NCI-H2196 (cell line): ENCODE data around the gene HYPK.
"Not testable (repeated sequence)": the region's sequence is repeated elsewhere in the genome, so short reads cannot be mapped to it uniquely, and the experiment has no call there.

ENCODE experiments used
- DNase-seq: peaks from one replicate; lab custom pipeline; 2025; ENCODE audit not compliant: unreplicated experiment; lab: John Stamatoyannopoulos, UW

Gene HYPK

DNA sequence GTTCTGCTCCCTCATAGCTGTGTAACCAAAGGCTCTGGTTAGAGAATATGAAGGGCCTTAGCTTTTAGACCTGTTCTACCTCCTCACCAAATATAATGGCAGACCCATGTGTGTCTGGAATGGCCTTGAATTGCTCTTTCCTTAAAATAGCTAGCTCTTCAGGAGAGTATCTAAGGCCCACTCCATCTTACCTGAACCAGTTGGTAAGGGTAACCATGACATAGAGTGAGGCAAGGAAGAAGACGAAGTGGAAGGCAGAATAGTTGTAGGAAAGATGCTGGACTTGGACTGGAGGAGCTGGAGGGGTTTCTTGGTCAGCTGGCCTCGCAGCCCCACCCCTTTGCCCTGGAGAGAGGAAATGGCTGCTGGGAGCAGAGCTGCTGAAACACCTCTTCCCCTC is 5.2 kb upstream of the HYPK start:
- DNase-seq: no peak

GRCh38 chr15:43795997-43796396 is 4.4 kb upstream of the HYPK start:
- DNase-seq: no peak

DNA sequence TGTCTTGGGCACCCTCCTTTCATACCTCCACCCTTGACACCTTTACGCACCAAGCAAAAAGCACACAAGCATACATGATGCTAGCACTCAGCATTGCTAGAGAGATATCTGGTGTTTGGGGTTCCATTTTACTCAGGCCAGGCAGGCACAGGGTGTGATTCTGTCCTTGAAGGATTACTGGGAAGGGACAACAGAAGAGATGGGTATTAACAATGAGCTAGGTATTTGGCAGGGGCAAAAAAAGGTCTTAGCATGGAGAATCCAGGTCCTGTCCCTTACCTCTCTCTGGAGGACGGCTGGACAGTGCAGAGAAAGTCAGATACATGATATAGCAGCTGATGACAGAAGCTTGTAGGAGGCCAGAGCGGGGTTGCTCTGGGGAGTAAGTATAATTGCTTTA is 3.8 kb upstream of the HYPK start:
- DNase-seq: no peak

DNA sequence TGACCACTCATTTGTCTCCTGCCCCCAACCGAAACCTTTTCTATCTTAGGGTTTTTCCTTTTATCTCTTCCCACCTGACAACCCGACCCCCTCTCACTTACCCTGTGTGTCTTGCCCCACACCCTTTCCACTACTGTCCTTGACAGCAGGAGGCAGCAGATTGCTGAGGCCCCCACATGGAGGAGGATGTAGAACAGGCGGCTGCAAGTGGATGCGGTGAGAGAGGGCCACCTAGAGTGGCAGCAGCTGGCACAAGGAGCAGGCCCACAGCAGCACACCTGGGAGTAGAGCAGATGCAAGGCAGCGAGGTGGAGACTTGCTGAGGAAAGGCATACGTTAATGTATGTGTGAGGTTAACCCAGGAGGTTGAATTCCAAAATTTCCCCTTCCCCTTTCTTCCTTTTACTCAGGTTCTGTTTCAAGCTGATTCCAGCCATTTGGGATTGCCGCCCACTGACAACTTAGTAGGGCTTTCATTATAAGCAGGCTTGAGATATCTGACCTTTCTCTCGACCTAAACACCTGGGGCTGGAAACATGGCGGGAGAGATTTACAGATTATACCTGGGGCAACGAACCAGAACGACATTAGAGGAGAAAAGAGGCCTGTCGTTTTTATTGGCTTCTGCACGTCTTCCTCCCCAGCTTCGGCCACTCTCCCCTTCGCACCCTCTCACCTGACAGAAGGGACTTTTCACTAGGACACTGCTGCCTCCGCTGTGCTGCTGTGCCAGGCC is 1.0 kb upstream of the HYPK start:
- DNase-seq: peak; percentile 25

GRCh38 chr15:43799945-43800285 is 484 bp upstream of the HYPK start, which contains the start of gene SERINC4:
Gene SERINC4, minus strand, starts transcription at chr15:43800220. Its CDS starts 234 bp downstream, at chr15:43799986.
- no peak for DNase-seq

DNA sequence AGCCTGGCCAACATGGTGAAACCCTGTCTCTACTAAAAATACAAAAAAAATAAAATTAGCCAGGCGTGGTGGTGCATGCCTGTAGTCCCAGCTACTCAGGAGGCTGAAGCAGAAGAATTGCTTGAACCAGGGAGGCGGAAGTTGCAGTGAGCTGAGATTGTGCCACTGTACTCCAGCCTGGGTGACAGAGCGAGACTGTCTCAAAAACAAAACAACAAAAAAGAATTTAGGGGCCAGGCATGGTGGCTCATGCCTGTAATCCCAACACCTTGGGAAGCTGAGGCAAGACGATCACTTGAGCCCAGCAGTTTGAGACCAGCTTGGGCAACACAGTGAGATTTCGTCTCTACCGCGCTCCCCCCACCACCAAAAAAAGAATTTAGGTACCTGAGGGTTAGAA is 2.3 kb downstream of the HYPK start:
- not testable (repeated sequence) for DNase-seq

GRCh38 chr15:43808435-43808950 is 8.1 kb downstream of the HYPK start:
- DNase-seq: no peak

DNA sequence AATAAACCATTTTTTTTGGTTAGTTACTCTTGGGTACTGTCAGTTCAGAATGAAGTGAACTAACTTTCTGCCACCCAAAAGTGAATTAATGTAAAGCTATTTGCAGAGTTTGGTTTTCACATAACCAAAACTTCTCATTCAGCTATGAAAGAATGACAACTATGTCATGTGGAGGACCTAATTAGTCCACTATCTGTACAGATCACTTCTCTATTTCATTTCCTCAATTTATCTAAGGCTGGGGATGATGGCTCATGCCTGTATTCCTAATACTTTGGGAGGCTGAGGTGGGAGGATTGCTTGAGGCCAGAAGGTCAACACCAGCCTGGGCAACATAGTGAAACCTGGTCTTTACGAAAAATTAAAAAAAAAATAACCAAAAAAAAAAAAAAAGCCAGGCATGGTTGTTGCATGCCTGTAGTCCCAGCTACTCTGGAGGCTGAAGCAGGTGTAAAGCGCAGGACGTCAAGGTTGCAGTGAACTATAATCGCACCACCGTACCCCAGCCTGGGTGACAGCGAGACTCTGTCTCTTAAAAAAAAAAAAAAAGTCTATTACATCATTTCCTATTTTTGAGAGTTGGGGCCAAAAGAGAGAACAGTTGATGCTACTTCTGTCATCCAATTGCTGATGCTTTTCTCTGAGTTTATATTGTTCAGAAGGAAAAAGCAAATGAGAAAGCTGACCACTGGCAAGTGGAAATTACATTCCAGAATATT is 8.7 kb downstream of the HYPK start:
- DNase-seq: no peak

DNA sequence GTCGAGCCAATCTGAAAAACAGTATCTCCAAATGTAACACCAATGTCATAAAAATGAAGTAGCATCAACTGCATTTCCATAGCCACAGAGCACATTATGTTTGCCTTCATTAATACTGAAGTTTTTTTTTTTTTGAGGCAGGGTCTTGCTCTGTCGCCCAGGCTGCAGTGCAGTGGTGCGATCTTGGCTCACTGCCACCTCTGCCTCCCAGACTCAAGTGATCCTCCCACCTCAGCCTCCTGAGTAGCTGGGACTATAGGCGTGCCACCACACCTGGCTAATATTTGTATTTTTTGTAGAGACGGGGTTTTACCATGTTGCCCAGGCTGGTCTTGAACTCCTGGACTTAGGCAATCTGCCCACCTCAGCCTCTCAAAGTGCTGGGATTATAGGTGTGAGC is 14.7 kb downstream of the HYPK start:
- not testable (repeated sequence) for DNase-seq

DNA sequence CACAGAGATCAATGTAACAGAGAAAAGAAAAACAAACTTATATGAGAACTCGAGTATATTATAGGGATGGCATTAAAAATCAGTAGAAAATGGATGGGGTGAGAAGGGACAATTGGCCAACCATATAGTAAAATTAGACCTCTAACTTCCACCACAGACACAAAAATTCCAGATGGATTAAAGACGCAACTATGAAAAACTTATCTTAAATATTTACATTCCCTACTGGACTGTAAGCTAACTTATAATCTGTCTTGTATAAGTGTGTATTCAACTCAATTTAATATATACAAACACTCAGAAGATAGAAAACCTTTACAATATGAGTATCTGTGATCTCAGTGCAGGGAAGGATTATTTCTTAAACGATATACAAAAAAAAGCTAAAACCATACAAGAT is 21.1 kb downstream of the HYPK start:
- DNase-seq: no peak

DNA sequence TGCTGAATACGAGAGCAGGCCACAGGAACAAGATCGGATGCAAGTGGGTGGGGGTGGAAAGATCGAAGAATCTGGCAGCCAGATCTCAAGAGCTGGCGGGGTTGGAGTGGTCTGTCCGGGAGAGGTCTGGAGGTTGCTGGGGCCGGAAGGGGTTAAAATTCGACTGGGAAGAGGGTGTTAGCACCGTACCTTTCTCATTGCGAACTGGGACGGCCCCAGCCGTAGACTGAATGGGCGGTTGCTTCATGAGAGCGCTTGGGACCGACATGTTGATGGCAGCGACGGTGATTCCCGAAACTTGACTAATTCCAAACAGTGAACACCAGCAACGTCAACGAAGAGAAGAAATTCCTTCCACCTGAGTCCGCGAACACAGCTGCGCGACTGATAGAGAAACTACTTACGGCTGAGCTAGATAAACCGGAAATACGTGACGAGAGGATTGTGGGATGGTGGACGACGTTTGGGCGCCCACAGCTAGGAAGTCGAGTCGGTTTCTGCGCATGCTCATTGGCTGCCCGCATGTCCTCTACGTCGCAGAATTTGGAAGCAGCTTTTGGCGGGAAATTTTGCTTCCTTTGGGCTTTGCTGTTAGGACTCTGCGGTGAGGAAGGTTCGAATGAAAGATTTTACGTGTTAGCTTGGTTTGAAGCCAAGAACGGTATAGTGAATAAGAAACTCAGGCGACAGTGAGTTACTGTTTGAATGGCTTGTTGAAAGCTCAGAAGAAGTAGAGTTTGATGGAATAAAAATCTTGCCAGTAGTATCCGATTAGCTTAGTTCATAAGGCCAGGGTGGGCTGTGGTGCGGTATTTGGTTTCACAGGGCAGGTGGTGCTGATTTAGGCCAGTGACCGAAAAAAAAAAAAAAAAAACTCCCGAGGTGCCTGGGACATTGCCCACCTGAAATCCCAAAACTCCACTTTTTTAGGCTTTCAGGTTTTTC is 24.2 kb downstream of the HYPK start, which contains the start of gene MFAP1:
Gene MFAP1 (minus strand): TSS at position 389 of the 945 bp plus-strand sequence. CDS start 121 bp downstream, at position 268.
- peak; percentile 87 for DNase-seq

GRCh38 chr15:43825305-43825704 is 24.9 kb downstream of the HYPK start:
- not testable (repeated sequence) for DNase-seq

DNA sequence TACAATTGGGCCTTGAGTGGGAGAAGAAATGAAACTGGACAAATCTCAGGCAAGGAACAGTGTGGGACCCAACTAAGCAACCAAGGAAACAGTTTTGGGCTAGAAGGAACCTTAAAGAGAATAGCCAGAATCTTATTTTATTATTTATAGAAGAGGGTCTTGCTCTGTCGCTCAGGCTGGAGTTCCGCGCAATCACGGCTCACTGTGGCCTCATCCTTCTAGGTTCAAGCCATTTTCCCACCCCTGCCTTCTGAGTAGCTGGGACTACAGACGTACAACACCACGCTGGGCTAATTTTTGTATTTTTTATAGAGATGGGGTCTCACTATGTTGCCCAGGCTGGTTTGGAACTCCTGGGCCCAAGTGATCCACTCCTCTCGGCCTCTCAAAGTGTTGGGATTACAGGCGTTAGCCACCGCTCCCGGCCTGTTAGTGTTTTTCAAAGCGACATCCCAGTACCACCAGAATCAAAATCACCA is 25.7 kb downstream of the HYPK start:
- DNase-seq: no peak

DNA sequence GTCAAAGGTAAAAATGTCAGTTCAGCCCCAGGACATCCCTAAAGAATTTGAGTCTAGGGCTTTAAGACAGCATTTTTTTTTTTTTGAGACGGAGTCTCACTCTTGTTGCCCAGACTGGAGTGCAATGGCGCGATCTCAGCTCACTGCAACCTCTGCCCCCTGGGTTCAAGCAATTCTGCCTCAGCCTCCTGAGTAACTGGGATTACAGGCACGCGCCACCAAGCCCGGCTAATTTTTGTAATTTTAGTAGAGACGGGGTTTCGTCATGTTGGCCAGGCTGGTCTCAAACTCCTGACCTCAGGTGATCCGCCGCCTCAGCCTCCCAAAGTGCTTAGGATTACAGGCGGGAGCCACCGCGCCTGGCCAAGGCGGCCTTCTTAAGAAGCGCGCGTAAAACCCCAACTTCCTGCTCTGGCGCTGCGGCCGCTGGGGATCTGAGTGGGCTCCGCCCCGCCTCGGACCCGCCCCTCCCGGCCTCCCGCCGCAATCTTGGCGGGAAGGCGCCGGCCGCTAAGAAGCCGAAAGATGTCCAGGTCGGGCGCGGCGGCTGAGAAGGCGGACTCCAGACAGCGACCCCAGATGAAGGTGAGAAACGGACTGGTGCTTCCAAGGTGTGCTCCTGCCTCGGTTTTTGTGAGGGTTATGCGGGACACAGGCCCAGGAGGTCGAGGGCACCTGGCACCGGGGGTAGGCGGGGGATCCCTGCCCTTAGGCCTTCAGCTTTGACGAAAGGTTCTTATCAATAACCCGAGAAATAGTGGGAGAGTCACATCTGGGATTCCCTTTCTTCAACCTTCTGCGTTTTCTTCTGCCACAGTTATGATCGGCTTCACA is 26.3 kb downstream of the HYPK start, which contains the start of gene WDR76:
Gene WDR76 (plus strand): TSS at position 495 of the 834 bp plus-strand sequence. CDS start 31 bp downstream, at position 526.
- DNase-seq: peak; percentile 78

DNA sequence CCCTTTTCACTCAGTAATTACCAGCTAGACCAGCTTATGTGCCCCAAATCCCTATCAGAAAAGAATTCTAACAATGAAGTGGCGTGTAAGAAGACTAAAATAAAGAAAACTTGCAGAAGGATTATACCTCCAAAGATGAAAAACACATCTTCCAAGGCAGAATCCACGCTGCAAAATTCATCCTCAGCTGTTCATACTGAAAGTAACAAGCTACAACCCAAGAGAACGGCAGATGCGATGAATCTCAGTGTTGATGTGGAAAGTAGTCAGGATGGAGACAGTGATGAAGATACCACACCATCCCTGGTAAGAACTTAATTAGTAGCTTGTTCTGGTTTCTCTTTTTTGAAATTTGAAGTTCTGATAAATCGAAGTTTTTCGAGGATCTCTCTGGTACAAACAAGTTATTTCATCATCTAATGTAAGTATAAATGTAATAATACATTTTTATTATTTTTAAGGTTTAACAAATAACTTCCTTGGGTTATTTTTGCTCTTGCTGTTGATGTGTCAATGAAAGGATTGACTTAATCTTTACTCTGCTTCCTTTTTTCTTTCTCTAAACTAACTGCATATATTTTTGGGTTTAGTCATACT is 27.8 kb downstream of the HYPK start:
- no peak for DNase-seq

DNA sequence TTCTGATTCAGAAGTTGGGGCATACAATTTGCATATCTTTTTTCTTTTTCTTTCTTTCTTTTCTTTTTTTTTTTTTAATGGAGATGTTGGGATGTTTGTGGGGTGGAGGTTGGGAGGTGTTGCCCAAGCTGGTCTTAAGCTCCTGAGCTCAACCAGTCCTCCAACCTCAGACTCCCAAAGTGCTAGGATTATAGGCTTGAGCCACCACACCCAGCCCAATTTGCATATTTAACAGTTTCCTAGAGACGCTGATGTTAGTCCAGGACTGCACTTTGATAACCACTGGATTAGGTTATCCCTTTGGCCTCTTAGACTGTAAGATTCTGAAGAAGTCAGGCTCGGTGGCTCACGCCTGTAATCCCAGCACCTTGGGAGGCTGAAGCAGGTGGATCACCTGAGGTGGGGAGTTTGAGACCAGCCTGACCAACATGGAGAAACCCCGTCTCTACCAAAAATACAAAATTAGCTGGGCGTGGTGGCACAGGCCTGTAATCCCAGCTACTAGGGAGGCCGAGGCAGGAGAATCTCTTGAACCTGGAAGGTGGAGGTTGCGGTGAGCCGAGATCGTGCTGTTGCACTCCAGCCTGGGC is 29.6 kb downstream of the HYPK start:
- DNase-seq: not testable (repeated sequence)

GRCh38 chr15:43830691-43831275 is 30.4 kb downstream of the HYPK start:
- not testable (repeated sequence) for DNase-seq

GRCh38 chr15:43831519-43832052 is 31.2 kb downstream of the HYPK start:
- DNase-seq: not testable (repeated sequence)
